BE2C (cell line): ENCODE data around the gene USP32.

Experiments used
- DNase-seq: peaks from one replicate; pipeline ENCODE4 v3.0.0-alpha.2; 2020
- H3K27me3 ChIP-seq: fragments of 250-450 bp; sonication (Bioruptor Pico); 2 replicates; pipeline ENCODE4 v1.5.1; 2020; ENCODE audit warnings: mild to moderate bottlenecking
- H3K36me3 ChIP-seq: fragments of 250-450 bp; sonication (Bioruptor Pico); 2 replicates; pipeline ENCODE4 v1.5.1; 2020; ENCODE audit warnings: mild to moderate bottlenecking
- H3K4me1 ChIP-seq: fragments of 250-450 bp; sonication (Bioruptor Pico); 2 replicates; pipeline ENCODE4 v1.5.1; 2020
- H3K4me3 ChIP-seq: 2 replicates; pipeline ENCODE4 v1.5.1; 2011; ENCODE audit warnings: low read depth, low read length
- H3K9me3 ChIP-seq: fragments of 250-450 bp; sonication (Bioruptor Pico); 2 replicates; pipeline ENCODE4 v1.5.1; 2020
- CTCF ChIP-seq: IDR thresholded peaks from 2 replicates; pipeline ENCODE4 v1.5.1; 2012; ENCODE audit warnings: mild to moderate bottlenecking, low read depth, low read length

Gene USP32

GRCh38 chr17:60416368-60416925 lies 24.5 kb upstream of the USP32 start:
- Histone ChIP-seq H3K4me1 (no peaks in the 10 kb centered on the region), H3K9me3 (no peaks in the 10 kb centered on the region), H3K27me3 (no peaks in the 10 kb centered on the region), H3K4me3 (no peak overlapping the region), H3K36me3 (no peaks in the 10 kb centered on the region)
- no peak for TF ChIP-seq CTCF
- no peak for DNase-seq

GRCh38 chr17:60415146-60415545 lies 23.2 kb upstream of the USP32 start:
- Histone ChIP-seq H3K4me3 (no peak overlapping the region), H3K27me3 (no peaks in the 10 kb centered on the region), H3K9me3 (no peaks in the 10 kb centered on the region), H3K36me3 (no peaks in the 10 kb centered on the region), H3K4me1 (no peaks in the 10 kb centered on the region)
- TF ChIP-seq CTCF, result no peak
- no peak for DNase-seq

GRCh38 chr17:60412701-60413100 lies 20.8 kb upstream of the USP32 start:
- Histone ChIP-seq H3K27me3 (no peaks in the 10 kb centered on the region), H3K9me3 (no peaks in the 10 kb centered on the region; the same call in 1 of the 2 replicates), H3K4me3 (no peak overlapping the region), H3K4me1 (no peaks in the 10 kb centered on the region), H3K36me3 (no peaks in the 10 kb centered on the region)
- DNase-seq, result no peak
- no peak for TF ChIP-seq CTCF

GRCh38 chr17:60410001-60410400 lies 18.1 kb upstream of the USP32 start:
- Histone ChIP-seq H3K4me3 (no peak overlapping the region), H3K9me3 (no peaks in the 10 kb centered on the region; the same call in 1 of the 2 replicates), H3K4me1 (no peaks in the 10 kb centered on the region), H3K27me3 (no peaks in the 10 kb centered on the region), H3K36me3 (no peaks in the 10 kb centered on the region)
- TF ChIP-seq CTCF, result no peak
- DNase-seq, result no peak

GRCh38 chr17:60406887-60407286 lies 15.0 kb upstream of the USP32 start:
- no peak for TF ChIP-seq CTCF
- no peaks in the 10 kb centered on the region; the same call in 1 of the 2 replicates for H3K9me3 ChIP-seq
- H3K27me3 ChIP-seq, result no peaks in the 10 kb centered on the region
- H3K4me1 ChIP-seq, result no peaks in the 10 kb centered on the region
- no peaks in the 10 kb centered on the region for H3K36me3 ChIP-seq
- no peak for DNase-seq
- no peak overlapping the region for H3K4me3 ChIP-seq

GRCh38 chr17:60403962-60404361 lies 12.0 kb upstream of the USP32 start:
- Histone ChIP-seq H3K9me3 (no peaks in the 10 kb centered on the region; the same call in 1 of the 2 replicates), H3K4me1 (no peaks in the 10 kb centered on the region), H3K4me3 (no peak overlapping the region), H3K27me3 (no peaks in the 10 kb centered on the region), H3K36me3 (no peaks in the 10 kb centered on the region)
- TF ChIP-seq CTCF, result no peak
- DNase-seq, result no peak
